Skeletal muscle cell (primary cell): ENCODE measurements around the gene FNDC11.
"Not testable (repeated sequence)": the region's sequence is repeated elsewhere in the genome, so short reads cannot be mapped to it uniquely, and the experiment has no call there.

Source experiments
- DNase-seq: peaks from one replicate; pipeline ENCODE4 v3.0.0-alpha.2; 2010; ENCODE audit warnings: low read depth
- H3K4me3 ChIP-seq: 2 replicates; pipeline ENCODE4 v1.5.1; 2011; ENCODE audit warnings: low read depth, mild to moderate bottlenecking, control low read depth, low read length, moderate library complexity

FNDC11 gene

DNA sequence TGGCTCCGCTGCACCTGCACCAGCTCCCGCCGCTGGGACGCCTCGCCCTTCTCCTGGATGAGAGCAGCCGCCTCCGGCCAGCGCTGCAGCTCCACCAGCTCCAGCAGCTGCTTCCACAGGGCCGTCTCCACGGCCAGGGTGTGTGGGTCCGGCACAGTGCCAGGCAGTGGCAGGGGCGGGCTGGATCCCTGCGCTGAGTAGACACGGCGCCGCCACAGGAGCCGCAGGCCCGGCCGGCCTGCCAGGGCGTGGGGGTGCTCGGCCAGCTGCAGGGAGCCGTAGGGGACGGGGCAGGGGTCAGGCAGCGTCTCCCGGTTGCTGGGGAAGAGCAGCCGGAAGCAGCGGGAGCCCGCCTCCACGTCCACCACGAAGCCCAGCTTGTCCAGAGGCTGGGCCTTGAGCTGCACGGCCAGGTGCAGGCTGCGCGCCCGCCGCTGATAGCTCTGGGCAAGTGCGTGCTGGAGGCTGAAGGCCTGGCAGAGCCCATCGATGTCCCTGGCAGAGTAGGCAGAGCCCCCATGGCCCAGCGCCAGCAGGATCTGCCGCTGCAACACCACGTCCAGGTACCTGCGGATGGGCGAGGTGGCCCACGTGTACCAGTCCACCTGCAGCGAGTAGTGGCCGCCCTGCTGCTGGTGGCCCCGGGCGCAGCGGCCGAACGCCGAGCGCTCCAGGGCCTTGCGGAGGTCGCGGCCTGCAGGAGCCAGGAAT lies 9.4 kb downstream of the FNDC11 start:
- no peak overlapping the region for H3K4me3 ChIP-seq

DNA sequence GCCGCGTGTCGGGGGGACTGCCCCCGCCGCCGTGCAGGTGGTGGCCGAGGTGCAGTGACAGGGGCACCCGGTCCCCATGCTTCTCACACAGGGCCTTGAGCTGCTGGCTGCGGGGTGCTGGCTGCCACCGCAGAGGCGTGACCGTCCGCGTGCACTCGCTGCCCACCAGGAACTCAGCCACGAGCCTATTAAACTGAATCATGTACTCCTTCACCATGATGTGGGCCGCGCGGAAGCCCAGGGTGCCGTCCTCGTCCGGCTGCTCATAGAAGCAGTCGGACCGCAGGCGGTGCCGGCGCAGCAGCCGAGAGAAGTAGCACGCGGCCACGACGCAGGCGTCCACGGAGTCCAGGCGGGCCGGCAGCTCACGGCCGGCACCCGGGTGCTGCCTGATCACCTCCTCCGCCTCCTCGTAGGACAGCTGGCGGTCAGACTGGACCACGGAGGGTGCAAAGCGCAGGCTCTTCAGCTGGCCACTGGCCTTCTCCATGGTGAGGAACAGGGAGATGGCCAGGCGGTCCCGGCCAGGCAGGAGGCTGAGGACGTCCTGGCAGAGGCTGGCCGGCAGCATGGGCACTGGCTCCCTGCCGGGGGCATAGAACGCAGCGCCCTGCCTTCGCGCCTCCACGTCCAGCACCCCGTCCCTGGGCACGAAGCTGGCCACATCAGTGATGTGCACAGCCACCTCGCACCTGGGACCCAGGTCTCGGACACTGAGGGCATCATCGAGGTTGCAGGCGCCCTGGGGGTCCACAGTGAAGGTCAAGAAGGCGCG lies 10.3 kb downstream of the FNDC11 start:
- H3K4me3 ChIP-seq = no peak overlapping the region
- DNase-seq = no peak

More for the DNA sequence above, 9.4 kb downstream of the FNDC11 start:
- no peak for DNase-seq

DNA sequence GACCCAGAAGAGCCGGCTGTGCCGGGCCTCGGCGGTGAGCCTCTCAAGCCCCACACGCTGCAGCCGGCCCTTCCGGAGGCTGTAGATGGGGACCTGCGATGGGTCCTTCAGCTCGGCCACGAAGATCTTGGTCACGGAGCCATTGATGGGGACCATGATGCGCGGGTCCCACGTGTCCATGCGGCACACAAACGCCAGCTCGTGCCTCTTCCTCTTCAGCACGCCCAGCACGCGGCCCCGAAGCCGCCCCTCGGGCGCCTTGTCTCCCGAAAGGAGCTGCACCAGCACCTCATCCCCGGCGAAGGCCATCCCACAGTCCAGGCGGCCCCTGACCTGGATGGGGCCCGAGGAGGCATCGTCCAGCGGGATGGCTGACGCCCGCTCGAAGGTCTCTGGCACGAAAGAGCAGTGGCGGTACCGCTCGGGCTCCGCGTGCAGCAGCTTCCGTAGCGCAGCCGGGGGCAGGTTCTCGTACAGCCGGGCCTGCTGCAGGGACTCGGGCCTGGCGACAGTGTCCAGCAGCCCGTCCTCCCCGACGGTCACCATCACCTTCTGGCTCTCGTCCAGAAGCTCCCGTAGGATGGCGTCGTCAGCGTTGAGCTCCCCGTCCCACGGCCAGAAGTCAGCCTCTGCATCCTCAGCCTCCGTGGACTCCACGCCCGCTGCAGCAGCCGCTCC lies 11.2 kb downstream of the FNDC11 start:
- H3K4me3 ChIP-seq = no peak overlapping the region
- DNase-seq = no peak

DNA sequence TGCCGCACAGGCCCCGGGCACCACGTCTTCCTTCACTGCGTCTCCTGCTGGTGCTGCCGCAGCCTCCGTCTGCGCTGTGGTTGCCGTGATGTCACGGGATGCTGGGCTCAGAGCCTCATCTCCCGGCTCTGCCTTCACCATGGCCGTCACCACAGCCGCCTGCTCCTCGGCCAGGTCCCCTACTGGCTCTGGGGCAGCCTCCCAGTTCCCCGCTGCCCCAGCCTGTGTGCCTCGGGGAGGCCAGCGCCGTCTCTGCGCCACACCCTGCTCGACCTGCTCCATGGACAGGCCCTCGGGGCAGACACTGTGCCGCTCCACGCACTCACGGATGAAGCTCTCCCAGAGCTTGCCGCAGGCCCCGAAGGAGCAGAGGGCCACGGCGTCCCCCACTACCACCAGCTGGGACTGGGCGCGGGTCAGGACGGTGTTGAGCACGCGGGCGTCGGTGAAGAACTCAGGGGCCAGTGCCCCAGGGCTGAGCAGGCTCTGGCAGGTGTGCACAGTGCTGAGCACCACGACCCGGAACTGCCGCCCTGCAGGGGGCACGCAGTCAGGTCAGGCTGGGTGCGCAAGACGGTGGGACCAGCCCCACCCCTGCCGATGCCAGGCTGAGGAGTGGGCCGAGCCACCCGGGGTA lies 11.9 kb downstream of the FNDC11 start:
- H3K4me3 ChIP-seq = no peak overlapping the region
- DNase-seq = no peak

DNA sequence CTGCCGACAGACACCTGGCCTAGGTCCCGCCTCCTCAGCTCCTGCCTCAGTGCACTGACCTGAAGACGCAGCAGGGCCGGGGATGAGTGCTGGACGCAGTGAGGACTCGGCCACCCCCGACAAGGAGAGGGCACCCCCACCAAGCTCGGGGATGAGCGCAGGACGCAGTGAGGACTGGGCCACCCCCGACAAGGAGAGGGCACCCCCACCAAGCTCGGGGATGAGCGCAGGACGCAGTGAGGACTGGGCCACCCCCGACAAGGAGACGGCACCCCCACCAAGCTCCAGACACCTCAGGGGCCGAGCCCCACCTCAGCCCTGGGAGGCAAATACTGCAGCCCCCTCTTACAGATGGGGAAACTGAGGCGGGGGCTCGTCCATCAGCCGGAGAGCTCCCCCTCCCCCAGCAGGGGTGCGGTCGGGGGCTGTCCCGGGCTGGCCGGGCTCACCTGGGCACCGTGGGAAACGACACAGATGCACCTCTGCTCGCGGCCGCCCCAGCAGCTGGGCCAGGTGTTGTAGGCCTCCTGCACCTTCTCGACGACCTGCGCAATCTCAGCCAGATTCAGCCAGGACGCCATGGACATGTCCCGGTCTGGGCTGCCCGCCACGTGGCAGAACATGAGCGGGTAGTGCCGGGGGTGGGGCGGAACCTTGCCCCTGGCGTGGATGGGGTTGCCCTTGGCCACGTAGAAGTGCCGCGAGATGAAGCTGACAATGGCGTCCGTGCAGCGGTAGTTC lies 12.6 kb downstream of the FNDC11 start:
- H3K4me3 ChIP-seq = no peak overlapping the region
- DNase-seq = no peak

DNA sequence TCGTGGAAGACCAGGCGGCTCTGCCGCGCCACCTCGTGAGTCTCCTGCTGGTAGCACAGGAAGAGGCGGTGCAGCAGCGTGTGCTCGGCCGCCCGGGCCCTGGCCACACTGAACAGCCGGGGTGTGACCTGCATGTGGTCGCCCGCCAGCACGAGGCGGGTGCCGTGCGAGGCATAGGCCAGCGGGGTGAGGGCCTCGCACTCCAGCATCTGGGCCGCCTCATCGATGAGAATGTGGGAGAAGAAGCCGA lies 13.1 kb downstream of the FNDC11 start:
- H3K4me3 ChIP-seq = no peak overlapping the region
- no peak for DNase-seq

DNA sequence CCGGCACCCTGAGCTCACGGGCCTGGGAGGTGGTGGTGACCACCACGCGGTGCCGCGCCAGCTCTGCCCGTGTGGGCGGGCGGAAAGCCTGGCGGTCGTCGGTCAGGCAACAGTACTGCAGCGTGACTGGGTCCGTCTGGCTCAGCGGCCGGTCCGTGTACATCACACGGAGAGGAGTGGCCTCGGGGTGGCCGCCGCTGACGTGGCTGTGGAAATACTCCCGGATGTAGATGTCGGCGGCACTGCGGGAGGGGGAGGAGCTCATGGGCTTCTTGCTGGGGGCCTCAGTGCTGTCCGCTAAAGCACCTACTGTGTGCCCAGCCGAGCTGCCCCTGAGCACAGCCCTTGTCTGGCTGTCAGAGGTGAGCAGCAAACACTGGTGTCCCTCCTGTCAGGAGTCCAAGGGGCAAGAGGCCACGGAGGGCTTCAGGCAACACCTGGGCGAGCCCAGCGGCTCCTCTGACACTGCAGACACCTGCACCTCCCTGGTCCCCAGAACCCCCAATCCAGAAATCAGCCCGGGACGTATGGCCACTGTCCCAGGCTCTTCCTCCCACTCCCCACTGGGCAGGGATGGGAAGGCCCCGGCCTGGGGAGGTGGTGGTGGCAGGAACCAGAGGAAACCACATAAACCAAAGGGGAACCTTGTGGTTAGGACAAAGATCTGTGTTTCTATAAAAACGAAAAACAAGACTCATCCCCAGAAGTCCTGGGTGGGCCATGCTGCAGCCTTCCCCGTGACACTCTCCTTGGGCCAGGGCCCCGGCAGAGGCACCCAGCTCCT lies 13.6 kb downstream of the FNDC11 start:
- no peak for DNase-seq
- H3K4me3 ChIP-seq = no peak overlapping the region

DNA sequence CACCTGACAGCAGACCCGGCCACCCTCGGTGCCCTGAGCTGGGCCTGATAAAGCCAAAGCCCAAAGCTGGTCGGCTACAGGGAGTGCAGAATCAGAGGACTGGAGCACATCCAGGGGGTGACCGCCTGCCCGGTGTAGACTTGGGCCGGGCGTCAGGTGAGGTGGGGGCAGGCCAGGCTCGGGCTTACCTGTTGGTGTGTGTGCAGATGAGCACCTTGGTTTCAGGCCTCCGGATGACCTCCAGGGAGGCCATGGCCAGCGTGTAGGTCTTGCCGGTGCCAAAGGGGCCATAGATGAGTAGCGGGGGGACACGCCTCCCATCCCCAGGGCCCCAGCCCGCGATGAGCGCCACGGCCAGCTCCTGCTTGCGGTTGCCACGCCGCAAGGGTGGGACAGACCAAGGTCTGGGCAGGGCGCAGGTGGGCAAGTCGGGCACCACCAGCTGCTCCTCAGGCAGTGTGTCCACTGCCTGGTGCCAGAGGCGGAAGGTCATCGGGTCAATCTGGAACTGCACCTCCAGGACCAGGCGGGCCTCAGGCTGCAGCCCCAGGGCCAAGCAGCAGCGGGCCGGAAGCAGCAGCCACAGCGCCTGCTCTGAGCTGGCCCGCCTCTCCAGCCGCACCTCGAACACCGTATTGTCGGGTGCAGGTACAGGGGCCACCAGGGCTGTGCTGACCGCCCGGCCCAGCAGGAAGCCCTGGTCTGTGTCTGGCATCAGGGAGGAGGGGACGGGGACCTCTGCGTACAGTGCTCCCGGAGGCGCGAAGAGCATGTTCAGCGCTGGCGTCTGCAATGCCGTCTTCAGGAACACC lies 14.4 kb downstream of the FNDC11 start:
- no peak overlapping the region for H3K4me3 ChIP-seq
- no peak for DNase-seq

DNA sequence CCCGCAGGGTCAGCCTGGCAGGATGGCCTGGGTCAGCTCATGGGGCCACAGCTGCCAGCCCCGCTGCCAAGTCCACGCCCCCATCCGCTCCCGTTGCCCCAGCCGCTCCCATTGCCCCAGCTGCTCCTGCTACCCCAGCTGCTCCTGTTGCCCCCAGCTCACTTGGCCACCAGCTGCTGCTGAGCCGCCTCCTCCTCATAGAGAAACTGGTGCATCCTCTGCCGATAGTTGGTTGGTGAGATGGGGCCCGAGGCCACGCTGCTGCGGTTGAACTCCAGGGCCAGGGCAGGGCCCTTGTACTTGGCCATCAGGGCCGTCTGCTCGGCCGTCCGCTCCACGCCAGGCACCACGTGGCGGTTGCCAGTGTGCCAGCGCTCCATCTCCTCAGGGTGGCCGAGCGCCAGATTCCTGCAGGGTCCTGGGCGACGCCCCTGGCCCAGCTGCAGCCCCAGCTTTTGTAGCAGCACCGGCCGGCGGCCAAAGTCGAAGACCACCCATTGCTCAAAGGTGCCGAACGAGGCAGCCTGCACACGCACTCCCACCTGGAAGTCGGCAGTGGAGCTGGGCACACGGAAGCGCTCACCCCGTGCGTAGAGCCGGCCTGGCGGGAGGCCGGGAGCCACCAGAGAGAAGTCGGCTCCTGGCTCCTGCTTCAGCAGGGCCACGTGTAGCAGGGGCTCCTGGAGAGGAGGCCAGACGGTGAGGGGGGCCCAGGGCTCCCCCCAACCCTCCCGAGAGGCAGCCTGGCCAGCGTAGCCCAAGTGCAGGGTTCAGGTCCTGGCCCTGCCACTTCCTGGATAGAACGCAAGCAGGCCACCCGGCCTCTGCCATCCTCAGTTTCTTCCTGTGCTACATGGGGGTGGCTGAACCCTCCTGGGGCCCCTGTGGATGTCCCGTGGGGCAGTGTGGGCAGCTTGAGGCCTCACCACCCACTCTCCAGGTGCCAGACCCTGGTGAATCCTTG lies 15.3 kb downstream of the FNDC11 start:
- DNase-seq = no peak
- H3K4me3 ChIP-seq = no peak overlapping the region

DNA sequence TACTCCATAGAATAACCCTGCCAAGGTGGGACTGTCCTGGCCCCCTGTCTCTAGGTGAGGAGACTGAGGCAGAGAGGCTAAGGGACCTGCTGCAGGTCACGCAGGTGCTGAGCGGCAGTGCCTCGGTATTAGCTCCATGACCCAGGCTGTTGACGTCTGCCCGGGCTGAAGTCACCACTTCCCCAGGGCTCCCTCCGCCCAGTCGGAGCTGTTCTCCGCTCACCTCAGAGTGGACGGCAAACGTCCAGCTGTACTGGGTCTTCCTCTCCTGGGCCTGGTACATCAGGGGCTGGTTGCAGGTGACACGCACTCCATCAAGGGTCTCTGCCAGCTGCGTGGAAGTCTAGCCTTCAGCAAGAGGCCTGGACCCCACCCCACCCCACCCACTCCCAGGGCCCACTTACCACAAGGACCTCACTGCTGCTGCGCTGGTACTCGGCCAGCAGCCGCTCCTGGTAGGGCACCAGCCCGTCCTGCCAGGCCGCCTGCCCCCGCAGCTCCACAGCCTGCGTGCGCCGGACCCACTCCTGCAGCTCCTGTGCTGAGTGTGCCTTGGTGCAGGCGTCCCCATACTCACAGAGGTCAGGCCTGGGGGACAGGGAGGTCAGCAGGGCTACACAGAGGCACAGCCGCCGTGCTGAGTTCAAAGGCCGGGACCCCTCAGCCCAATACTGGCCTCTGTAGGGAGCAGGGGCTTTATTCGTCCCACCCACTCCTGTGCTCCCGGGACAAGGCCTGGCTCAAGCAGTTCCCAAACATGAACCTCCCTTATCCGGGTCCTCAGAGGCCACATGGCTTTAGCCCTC lies 16.5 kb downstream of the FNDC11 start:
- H3K4me3 ChIP-seq = no peak overlapping the region

DNA sequence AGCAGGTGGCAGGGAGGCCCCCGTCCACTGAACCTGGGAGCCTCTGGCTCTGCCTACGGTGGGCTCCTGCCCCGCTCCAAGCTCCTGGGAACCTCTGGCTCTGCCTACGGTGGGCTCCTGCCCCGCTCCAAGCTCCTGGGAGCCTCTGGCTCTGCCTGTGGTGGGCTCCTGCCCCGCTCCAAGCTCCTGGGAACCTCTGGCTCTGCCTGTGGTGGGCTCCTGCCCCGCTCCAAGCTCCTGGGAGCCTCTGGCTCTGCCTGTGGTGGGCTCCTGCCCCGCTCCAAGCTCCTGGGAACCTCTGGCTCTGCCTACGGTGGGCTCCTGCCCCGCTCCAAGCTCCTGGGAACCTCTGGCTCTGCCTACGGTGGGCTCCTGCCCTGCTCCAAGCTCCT lies 17.1 kb downstream of the FNDC11 start:
- not testable (repeated sequence) for DNase-seq, H3K4me3 ChIP-seq

More for the DNA sequence above, 16.5 kb downstream of the FNDC11 start:
- DNase-seq = no peak

DNA sequence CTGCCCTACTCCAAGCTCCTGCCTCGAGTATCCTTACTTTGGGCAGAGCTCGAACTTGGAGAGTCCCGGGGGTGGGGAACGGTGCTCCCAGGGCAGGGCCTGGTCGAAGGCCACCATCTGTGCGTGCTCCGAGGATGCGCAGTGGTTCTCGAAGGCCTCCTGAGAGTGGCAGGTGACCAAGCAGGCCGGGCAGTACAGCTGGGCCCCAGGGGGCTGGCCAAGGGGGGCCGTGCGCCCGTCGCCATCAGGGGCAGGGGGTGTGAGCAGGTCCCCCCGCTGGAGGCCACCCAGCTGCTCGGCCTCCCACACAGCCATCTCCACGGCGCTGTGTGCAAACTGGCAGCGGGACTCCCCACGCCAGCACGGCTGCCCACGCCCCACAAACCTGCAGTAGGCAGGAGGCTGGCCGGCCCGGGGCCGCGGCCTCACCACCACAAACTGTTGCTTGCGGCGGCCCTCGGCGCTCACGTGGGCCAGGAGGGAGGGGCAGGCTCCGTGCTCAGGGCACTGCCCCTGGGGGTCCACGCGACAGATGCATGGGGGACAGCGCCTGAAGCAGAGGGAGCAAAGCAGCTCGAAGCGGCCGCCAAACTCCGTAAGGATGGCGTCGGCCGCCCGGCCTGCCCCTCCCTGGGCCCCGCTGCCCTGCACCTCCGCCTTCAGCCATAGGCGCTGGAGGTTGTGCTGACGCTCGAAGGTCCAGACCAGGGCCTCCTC lies 18.3 kb downstream of the FNDC11 start:
- H3K4me3 ChIP-seq = no peak overlapping the region

DNA sequence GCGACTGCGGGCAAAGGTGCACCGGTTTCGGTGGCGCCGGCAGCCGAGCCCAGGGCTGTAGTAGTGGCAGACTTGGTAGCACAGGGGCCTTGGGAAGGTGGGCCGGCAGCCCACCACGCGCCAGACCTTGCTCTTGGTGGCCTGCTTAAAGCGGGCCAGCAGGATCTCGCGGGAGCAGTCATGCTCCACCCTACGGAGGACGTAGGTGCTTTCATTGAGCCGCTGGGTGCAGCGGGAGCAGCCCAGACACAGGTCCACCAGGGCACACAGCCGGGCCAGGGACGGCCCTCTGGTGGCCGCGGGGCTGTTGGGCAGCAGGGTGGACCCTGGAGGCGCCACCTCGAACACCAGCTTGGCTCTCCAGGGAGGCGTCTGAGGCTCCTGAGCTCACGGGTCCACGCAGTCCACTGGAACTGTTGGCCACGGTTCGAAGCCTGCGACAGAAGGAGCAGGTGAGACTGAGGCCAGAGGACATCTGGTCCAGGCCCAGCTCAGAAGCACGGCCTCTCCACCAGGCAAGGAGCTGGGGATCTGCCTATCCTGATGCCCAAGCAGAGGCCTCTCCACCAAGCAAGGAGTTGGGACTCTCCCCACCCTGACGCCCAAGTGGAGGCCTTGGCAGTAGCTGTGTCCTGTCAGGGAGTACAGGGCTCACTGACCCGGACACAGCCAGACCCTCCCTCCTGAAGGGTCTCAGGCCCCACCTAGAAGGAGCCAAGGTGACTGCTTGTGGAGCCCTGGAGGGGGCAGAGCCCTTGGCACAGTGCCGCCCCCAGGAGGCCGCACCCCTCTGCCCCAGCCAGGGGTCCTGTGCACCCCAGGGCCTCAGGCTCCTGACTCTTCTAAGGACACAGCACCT lies 19.1 kb downstream of the FNDC11 start:
- peak overlapping the region; percentile 75 for H3K4me3 ChIP-seq
- DNase-seq = no peak

More for the DNA sequence above, 18.3 kb downstream of the FNDC11 start:
- no peak for DNase-seq

DNA sequence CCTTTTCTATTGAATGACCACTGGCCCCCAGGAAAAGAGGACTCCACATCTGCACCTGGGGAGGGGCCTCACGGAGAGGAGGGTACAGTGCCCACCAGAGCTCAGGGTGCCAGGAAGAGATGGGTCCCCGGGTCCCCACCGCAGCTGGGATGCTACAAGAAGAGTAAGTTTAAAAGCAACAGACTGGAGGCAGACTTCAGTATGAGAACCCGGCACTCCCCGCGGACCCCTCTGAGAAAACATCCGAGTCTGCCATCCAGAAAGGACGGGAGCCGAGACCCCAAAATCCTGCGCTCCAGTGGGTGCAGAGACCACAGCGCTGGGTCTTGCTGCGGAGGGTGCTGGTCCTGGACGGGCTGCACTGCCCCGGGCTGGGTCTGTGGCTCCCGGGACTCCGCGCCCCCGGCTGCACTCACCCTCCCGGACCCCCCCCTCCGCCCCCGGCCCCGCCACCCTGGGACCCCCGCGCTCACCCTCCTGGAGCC lies 19.7 kb downstream of the FNDC11 start:
- peak overlapping the region; percentile 75 for H3K4me3 ChIP-seq
- no peak for DNase-seq
